NCI-H345 (cell line): ENCODE results near the gene PSMD4.

Source experiments
- DNase-seq: peaks from one replicate; lab custom pipeline; 2025; lab: John Stamatoyannopoulos, UW

PSMD4 gene

DNA sequence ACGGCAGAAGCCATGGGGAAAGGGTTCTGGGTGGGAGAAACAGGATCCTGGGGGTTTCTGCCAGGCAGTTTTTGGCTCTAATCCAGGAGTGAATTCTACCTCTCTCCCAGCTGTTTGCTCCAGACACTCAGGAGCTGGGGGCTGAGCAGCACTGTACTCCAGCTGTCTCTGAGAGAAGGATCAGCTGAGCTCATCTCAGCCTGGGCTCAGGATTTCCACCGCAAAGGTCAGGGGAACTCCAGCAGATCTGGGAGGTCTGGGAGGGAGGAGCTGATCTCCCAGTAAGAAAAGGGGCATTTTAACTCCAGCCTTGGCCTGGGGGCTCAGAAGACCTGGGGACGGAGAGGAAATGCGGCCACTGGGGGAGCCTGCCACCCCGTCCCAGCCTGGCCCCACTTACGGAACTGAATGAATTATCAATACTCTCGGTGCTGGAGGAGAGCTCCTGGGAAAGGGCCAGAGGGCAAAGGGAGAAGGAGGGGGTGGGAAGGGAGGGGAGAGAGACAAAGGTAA is 55.3 kb downstream of the PSMD4 start:
- DNase-seq, result no peak

GRCh38 chr1:151311011-151311410 is 56.5 kb downstream of the PSMD4 start:
- no peak for DNase-seq

- no peak for DNase-seq
These were observed 57.2 kb downstream of the PSMD4 start for GRCh38 chr1:151311589-151312331.

DNA sequence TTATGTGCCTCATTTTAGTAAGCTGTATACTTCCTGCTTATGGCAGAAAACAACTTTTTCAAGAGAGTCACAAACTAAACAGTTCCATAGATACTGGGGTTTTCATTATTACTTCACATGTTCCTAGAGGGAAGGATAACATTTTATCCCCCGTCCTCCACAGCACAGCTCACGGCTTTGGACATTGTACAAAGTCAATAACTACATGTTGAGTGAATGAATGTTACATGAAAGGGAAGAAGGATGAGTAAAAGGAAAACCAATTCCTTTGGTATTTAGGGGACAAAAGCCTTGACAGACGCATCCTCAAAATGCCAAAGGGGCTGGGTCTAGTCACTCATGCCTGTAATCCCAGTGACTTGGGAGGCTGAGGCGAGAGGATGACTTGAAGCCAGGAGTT is 57.9 kb downstream of the PSMD4 start:
- DNase-seq, result no peak

GRCh38 chr1:151312826-151313225 is 58.3 kb downstream of the PSMD4 start:
- DNase-seq, result no peak

GRCh38 chr1:151313501-151313900 is 59.0 kb downstream of the PSMD4 start:
- no peak for DNase-seq

- DNase-seq, result no peak
These were observed 59.8 kb downstream of the PSMD4 start for GRCh38 chr1:151314137-151314875.

- DNase-seq, result no peak
These were observed 61.2 kb downstream of the PSMD4 start for GRCh38 chr1:151315565-151316235.
